ENCODE measurements around the gene CDH4. TPM values are rescaled to one million over a fixed set of nuclear protein-coding genes. Genes with fewer than 3 reads are reported as not detected.

CDH4 gene
- total RNA-seq, 1 experiment from 2014 or later: 5.3 TPM

- no peak overlapping the region for H3K4me3 Mint-ChIP-seq
- CTCF ChIA-PET: interaction anchor here (0.5 kb wide), 1 partner anchor 799 kb away, joined by 3 read pairs; no protein-coding TSS in a partner anchor
- DNase-seq (ENCODE audit: low spot score) (peak; percentile 4), ATAC-seq (no peak)
- H3K9me3 Mint-ChIP-seq: no peaks in the 10 kb centered on the region
- no peak overlapping the region; the same call in 1 of the 2 replicates for H3K27ac Mint-ChIP-seq
- no peaks in the 10 kb centered on the region for H3K36me3 Mint-ChIP-seq
- no peak for TF ChIP-seq TEAD4 (CRISPR knock-in tag; IDR thresholded peaks at IDR 0.05)
- no peak for TF ChIP-seq TP53 (CRISPR knock-in tag; IDR thresholded peaks at IDR 0.05)
- no peak for TF ChIP-seq IRF2 (CRISPR knock-in tag; IDR thresholded peaks at IDR 0.05; ENCODE audit: borderline replicate concordance, low read depth)
- no peak for TF ChIP-seq ELF4 (CRISPR knock-in tag; IDR thresholded peaks at IDR 0.05; ENCODE audit: low read depth)
- TF ChIP-seq ESRRA (CRISPR knock-in tag; IDR thresholded peaks at IDR 0.05; ENCODE audit: borderline replicate concordance): no peak
- TF ChIP-seq FOXJ3 (CRISPR knock-in tag; IDR thresholded peaks at IDR 0.05; ENCODE audit: borderline replicate concordance): no peak
- no peak for TF ChIP-seq CREM (CRISPR knock-in tag; IDR thresholded peaks at IDR 0.05)
- H3K27me3 Mint-ChIP-seq (ENCODE audit: low read depth): no peaks in the 10 kb centered on the region
- H3K4me1 Mint-ChIP-seq: peaks cover 12% of the 10 kb centered on the region
- POLR2A ChIA-PET: no interaction called here
These were observed 687.8 kb downstream of the CDH4 start for GRCh38 chr20:61939691-61940360.

DNA sequence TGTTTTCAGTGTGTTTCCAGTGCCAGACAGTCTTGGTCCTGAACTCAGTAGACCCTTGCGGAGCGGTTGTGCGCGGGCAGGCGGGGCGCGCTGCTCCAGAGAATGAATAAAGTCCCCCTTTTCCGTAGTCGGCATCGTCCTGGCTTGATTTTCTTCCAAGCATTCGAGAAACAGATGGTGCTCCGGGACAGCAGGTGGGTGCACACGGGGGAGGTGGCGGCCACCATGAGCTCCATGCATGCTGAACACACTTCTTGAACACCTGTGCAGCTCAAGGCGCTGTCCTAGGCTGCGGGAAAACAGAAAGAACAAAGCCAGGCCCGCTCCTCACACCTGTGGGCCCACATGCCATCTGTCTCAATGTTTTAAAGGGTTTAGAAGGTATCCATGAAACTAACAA lies 688.4 kb downstream of the CDH4 start:
- no peak for ATAC-seq
- ChIA-PET CTCF (interaction anchor here (0.5 kb wide), 1 partner anchor 799 kb away, joined by 3 read pairs; no protein-coding TSS in a partner anchor), POLR2A (no interaction called here)
- H3K27ac Mint-ChIP-seq: no peak overlapping the region
- no peaks in the 10 kb centered on the region for H3K9me3 Mint-ChIP-seq
- H3K27me3 Mint-ChIP-seq (ENCODE audit: low read depth): no peaks in the 10 kb centered on the region
- TF ChIP-seq CBFB (CRISPR knock-in tag; IDR thresholded peaks at IDR 0.05; ENCODE audit: low read depth) (no peak), MXD4 (CRISPR knock-in tag; IDR thresholded peaks at IDR 0.05; ENCODE audit: borderline replicate concordance) (no peak), USF1 (CRISPR knock-in tag; IDR thresholded peaks at IDR 0.05) (no peak), ATF1 (CRISPR knock-in tag; IDR thresholded peaks at IDR 0.05) (no peak), ZNF219 (CRISPR knock-in tag; IDR thresholded peaks at IDR 0.05; ENCODE audit: borderline replicate concordance) (no peak)
- H3K36me3 Mint-ChIP-seq: peaks cover 5% of the 10 kb centered on the region
- H3K4me3 Mint-ChIP-seq: no peak overlapping the region
- DNase-seq (ENCODE audit: low spot score): peak; percentile 3
- peaks cover 9% of the 10 kb centered on the region for H3K4me1 Mint-ChIP-seq

- ChIA-PET POLR2A (interaction anchor here (0.6 kb wide), 1 partner anchor 215 kb away, joined by 3 read pairs; no protein-coding TSS in a partner anchor), CTCF (no interaction called here)
- no peak overlapping the region for H3K27ac Mint-ChIP-seq
- H3K9me3 Mint-ChIP-seq: no peaks in the 10 kb centered on the region
- TF ChIP-seq IRF2 (CRISPR knock-in tag; IDR thresholded peaks at IDR 0.05; ENCODE audit: borderline replicate concordance, low read depth): no peak
- TF ChIP-seq, protein P1, sequence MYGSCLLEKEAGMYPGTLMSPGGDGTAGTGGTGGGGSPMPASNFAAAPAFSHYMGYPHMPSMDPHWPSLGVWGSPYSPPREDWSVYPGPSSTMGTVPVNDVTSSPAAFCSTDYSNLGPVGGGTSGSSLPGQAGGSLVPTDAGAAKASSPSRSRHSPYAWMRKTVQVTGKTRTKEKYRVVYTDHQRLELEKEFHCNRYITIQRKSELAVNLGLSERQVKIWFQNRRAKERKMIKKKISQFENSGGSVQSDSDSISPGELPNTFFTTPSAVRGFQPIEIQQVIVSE (CRISPR knock-in tag; IDR thresholded peaks at IDR 0.05; ENCODE audit: borderline replicate concordance): no peak
- TF ChIP-seq ZNF263 (CRISPR knock-in tag; IDR thresholded peaks at IDR 0.05; ENCODE audit: low read depth): no peak
- TF ChIP-seq ELF4 (CRISPR knock-in tag; IDR thresholded peaks at IDR 0.05; ENCODE audit: low read depth): no peak
- TF ChIP-seq, protein P2, sequence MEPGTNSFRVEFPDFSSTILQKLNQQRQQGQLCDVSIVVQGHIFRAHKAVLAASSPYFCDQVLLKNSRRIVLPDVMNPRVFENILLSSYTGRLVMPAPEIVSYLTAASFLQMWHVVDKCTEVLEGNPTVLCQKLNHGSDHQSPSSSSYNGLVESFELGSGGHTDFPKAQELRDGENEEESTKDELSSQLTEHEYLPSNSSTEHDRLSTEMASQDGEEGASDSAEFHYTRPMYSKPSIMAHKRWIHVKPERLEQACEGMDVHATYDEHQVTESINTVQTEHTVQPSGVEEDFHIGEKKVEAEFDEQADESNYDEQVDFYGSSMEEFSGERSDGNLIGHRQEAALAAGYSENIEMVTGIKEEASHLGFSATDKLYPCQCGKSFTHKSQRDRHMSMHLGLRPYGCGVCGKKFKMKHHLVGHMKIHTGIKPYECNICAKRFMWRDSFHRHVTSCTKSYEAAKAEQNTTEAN (CRISPR knock-in tag; IDR thresholded peaks at IDR 0.05): no peak
- H3K4me3 Mint-ChIP-seq: no peak overlapping the region
- H3K36me3 Mint-ChIP-seq: peaks cover 5% of the 10 kb centered on the region
- ATAC-seq (no peak), DNase-seq (ENCODE audit: low spot score) (peak; percentile 5)
- H3K4me1 Mint-ChIP-seq: peaks cover 9% of the 10 kb centered on the region
- no peaks in the 10 kb centered on the region for H3K27me3 Mint-ChIP-seq (ENCODE audit: low read depth)
These were observed 689.1 kb downstream of the CDH4 start for GRCh38 chr20:61940976-61941720.
